ENCODE results near the gene ADD3.
"Not testable (repeated sequence)": the region's sequence is repeated elsewhere in the genome, so short reads cannot be mapped to it uniquely, and the experiment has no call there.

The ADD3 gene

GRCh38 chr10:110048781-110049180 lies 41.0 kb downstream of the ADD3 start:
- H3K4me3 ChIP-seq (ENCODE audit: low read depth, low read length) = no peak overlapping the region
- DNase-seq (ENCODE audit: low read depth, low spot score) = no peak
- TF ChIP-seq CTCF (IDR thresholded peaks at IDR 0.05; ENCODE audit: low read depth, low read length) = no peak
- in situ Hi-C loops (cut with HindIII; ENCODE audit: low sequenced_read_pairs) = no loop called here

- DNase-seq (ENCODE audit: low read depth, low spot score); H3K4me3 ChIP-seq (ENCODE audit: low read depth, low read length); in situ Hi-C loops (cut with HindIII; ENCODE audit: low sequenced_read_pairs): not testable (repeated sequence)
Measured at GRCh38 chr10:110049889-110050591, 42.3 kb downstream of the ADD3 start.

GRCh38 chr10:110051487-110051886 lies 43.7 kb downstream of the ADD3 start:
- no peak for DNase-seq (ENCODE audit: low read depth, low spot score)
- in situ Hi-C loops (cut with HindIII; ENCODE audit: low sequenced_read_pairs) = no loop called here
- no peak for TF ChIP-seq CTCF (IDR thresholded peaks at IDR 0.05; ENCODE audit: low read depth, low read length)
- H3K4me3 ChIP-seq (ENCODE audit: low read depth, low read length) = no peak overlapping the region

- DNase-seq (ENCODE audit: low read depth, low spot score) = no peak
- TF ChIP-seq CTCF (IDR thresholded peaks at IDR 0.05; ENCODE audit: low read depth, low read length) = no peak
- no peak overlapping the region for H3K4me3 ChIP-seq (ENCODE audit: low read depth, low read length)
- in situ Hi-C loops (cut with HindIII; ENCODE audit: low sequenced_read_pairs) = no loop called here
Measured at GRCh38 chr10:110052916-110053315, 45.1 kb downstream of the ADD3 start.

- in situ Hi-C loops (cut with HindIII; ENCODE audit: low sequenced_read_pairs) = no loop called here
- TF ChIP-seq CTCF (IDR thresholded peaks at IDR 0.05; ENCODE audit: low read depth, low read length) = no peak
- no peak overlapping the region for H3K4me3 ChIP-seq (ENCODE audit: low read depth, low read length)
- DNase-seq (ENCODE audit: low read depth, low spot score) = peak; percentile 59
Measured at GRCh38 chr10:110056822-110057221, 49.0 kb downstream of the ADD3 start.

- in situ Hi-C loops (cut with HindIII; ENCODE audit: low sequenced_read_pairs) = no loop called here
- no peak overlapping the region for H3K4me3 ChIP-seq (ENCODE audit: low read depth, low read length)
- no peak for DNase-seq (ENCODE audit: low read depth, low spot score)
- TF ChIP-seq CTCF (IDR thresholded peaks at IDR 0.05; ENCODE audit: low read depth, low read length) = no peak
Measured at GRCh38 chr10:110057456-110057855, 49.7 kb downstream of the ADD3 start.

GRCh38 chr10:110058212-110058611 lies 50.4 kb downstream of the ADD3 start:
- no peak for TF ChIP-seq CTCF (IDR thresholded peaks at IDR 0.05; ENCODE audit: low read depth, low read length)
- H3K4me3 ChIP-seq (ENCODE audit: low read depth, low read length) = no peak overlapping the region
- in situ Hi-C loops (cut with HindIII; ENCODE audit: low sequenced_read_pairs) = no loop called here
- no peak for DNase-seq (ENCODE audit: low read depth, low spot score)

Measured in astrocyte of the spinal cord (primary cell).